ENCODE measurements around the gene MAPKAPK3.

Gene MAPKAPK3

GRCh38 chr3:50587806-50588758 is 28.9 kb upstream of the MAPKAPK3 start:
- DNase-seq (ENCODE audit: low read depth): peak; percentile 62

GRCh38 chr3:50588759-50589433 is 28.1 kb upstream of the MAPKAPK3 start:
- DNase-seq (ENCODE audit: low read depth): no peak

- DNase-seq (ENCODE audit: low read depth): no peak
Measured at GRCh38 chr3:50591196-50591741, 25.7 kb upstream of the MAPKAPK3 start.

GRCh38 chr3:50592568-50592967 is 24.4 kb upstream of the MAPKAPK3 start:
- no peak for DNase-seq (ENCODE audit: low read depth)

- no peak for DNase-seq (ENCODE audit: low read depth)
Measured at GRCh38 chr3:50594253-50594785, 22.6 kb upstream of the MAPKAPK3 start.

GRCh38 chr3:50599115-50599715 is 17.7 kb upstream of the MAPKAPK3 start:
- no peak for DNase-seq (ENCODE audit: low read depth)

GRCh38 chr3:50599716-50600118 is 17.2 kb upstream of the MAPKAPK3 start:
- no peak for DNase-seq (ENCODE audit: low read depth)

- no peak for DNase-seq (ENCODE audit: low read depth)
Measured at GRCh38 chr3:50600141-50600753, 16.7 kb upstream of the MAPKAPK3 start.

GRCh38 chr3:50600841-50601591 is 15.9 kb upstream of the MAPKAPK3 start:
- DNase-seq (ENCODE audit: low read depth): peak; percentile 66

- no peak for DNase-seq (ENCODE audit: low read depth)
Measured at GRCh38 chr3:50602595-50603191, 14.3 kb upstream of the MAPKAPK3 start.

- DNase-seq (ENCODE audit: low read depth): no peak
Measured at GRCh38 chr3:50603261-50604109, 13.5 kb upstream of the MAPKAPK3 start.

GRCh38 chr3:50604110-50604621 is 12.8 kb upstream of the MAPKAPK3 start:
- no peak for DNase-seq (ENCODE audit: low read depth)

- no peak for DNase-seq (ENCODE audit: low read depth)
Measured at GRCh38 chr3:50604628-50605588, 12.0 kb upstream of the MAPKAPK3 start.

- no peak for DNase-seq (ENCODE audit: low read depth)
Measured at GRCh38 chr3:50605901-50606326, 11.0 kb upstream of the MAPKAPK3 start.

- no peak for DNase-seq (ENCODE audit: low read depth)
Measured at GRCh38 chr3:50606596-50606995, 10.4 kb upstream of the MAPKAPK3 start.

- DNase-seq (ENCODE audit: low read depth): no peak
Measured at GRCh38 chr3:50607271-50608091, 9.5 kb upstream of the MAPKAPK3 start.

- DNase-seq (ENCODE audit: low read depth): no peak
Measured at GRCh38 chr3:50608278-50608677, 8.7 kb upstream of the MAPKAPK3 start.
